Neural crest cell (in vitro differentiated cells): ENCODE results near the gene MBOAT7. TPM values are rescaled to one million over a fixed set of nuclear protein-coding genes. Genes with fewer than 3 reads are reported as not detected.
"Not testable (repeated sequence)": the region's sequence is repeated elsewhere in the genome, so short reads cannot be mapped to it uniquely, and the experiment has no call there.

Experiments used
- DNase-seq: peaks from one replicate; pipeline ENCODE4 v3.0.0; 2021; ENCODE audit warnings: low read depth, mixed read lengths, low spot score
- H3K27ac Mint-ChIP-seq: one replicate; pipeline ENCODE4 v1.8.0; 2021; ENCODE audit warnings: mild to moderate bottlenecking, mixed read lengths; ENCODE audit not compliant: unreplicated experiment
- H3K27me3 Mint-ChIP-seq: 2 replicates; pipeline ENCODE4 v1.8.0; 2021; ENCODE audit warnings: low read depth, mild to moderate bottlenecking, mixed read lengths
- H3K36me3 Mint-ChIP-seq: 2 replicates; pipeline ENCODE4 v1.8.0; 2021; ENCODE audit warnings: low read depth, mild to moderate bottlenecking, mixed read lengths
- H3K4me1 Mint-ChIP-seq: 2 replicates; pipeline ENCODE4 v1.8.0; 2021; ENCODE audit warnings: mixed read lengths
- H3K4me3 Mint-ChIP-seq: one replicate; pipeline ENCODE4 v1.8.0; 2021; ENCODE audit warnings: mild to moderate bottlenecking, mixed read lengths
- H3K9me3 Mint-ChIP-seq: 2 replicates; pipeline ENCODE4 v1.8.0; 2021; ENCODE audit warnings: mixed read lengths
- long read RNA-seq: library from polyadenylated mRNA; unstranded; transcript quantifications from one replicate; pipeline ENCODE4 v2.0.0, GENCODE V29; 2020
- total RNA-seq: library from RNA; stranded (reverse); gene quantifications from 2 replicates; pipeline ENCODE4 v1.2.1, GENCODE V29; 2021
- TF ChIP-seq, protein P1 (sequence below): fragments of 200-600 bp; sonication (generic); conservative IDR thresholded peaks from 2 replicates; pipeline ENCODE4 v1.5.0; 2021; ENCODE audit warnings: antibody characterized with exemption, mild to moderate bottlenecking

Gene MBOAT7, protein sequence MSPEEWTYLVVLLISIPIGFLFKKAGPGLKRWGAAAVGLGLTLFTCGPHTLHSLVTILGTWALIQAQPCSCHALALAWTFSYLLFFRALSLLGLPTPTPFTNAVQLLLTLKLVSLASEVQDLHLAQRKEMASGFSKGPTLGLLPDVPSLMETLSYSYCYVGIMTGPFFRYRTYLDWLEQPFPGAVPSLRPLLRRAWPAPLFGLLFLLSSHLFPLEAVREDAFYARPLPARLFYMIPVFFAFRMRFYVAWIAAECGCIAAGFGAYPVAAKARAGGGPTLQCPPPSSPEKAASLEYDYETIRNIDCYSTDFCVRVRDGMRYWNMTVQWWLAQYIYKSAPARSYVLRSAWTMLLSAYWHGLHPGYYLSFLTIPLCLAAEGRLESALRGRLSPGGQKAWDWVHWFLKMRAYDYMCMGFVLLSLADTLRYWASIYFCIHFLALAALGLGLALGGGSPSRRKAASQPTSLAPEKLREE
- 74.2 and 76.5 TPM in 2 replicates for total RNA-seq
- long read RNA-seq, transcript MBOAT7-212 (2 exons, 3,039 nt) = major isoform, 15 of 22 reads
- long read RNA-seq, partial matches to known transcripts = 0 of 22 reads
- long read RNA-seq, other reads (novel, unspliced or antisense) = 3 of 22 reads

DNA sequence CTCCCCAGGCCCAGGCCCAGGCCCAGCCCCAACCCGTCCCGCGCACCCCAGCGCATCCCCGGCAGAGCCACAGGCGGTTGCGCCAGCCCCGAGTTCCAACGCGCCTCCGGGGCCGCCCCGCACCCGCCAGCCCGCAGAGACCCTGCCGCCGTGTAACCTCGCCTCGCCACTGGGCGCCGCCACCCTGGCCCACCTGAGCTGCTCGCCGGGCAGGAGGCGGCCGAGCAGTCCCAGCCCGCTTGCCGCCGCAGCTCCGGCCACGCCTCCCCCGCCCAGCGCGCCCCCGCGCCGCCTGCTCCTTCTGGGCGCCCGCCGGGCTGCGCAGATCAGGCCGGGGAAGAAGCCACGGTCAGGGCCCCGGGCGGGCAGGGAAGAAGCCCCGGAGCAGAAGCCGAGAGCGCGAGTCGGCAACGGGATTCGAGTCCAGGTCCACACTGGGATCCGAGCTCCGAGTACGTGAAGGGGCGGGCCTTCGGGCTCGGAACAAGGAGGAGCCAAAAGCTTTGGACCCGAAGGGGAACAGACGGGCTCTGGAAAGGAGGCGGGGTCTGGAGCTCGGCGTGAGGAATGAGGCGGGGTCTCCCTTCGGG, at the start of gene MBOAT7:
Gene MBOAT7 (minus strand): TSS at position 436 of the 590 bp plus-strand sequence. CDS start 1,072 bp downstream, outside the sequence.
- peaks cover 6% of the 10 kb centered on the region for H3K36me3 Mint-ChIP-seq
- TF ChIP-seq, protein P1, sequence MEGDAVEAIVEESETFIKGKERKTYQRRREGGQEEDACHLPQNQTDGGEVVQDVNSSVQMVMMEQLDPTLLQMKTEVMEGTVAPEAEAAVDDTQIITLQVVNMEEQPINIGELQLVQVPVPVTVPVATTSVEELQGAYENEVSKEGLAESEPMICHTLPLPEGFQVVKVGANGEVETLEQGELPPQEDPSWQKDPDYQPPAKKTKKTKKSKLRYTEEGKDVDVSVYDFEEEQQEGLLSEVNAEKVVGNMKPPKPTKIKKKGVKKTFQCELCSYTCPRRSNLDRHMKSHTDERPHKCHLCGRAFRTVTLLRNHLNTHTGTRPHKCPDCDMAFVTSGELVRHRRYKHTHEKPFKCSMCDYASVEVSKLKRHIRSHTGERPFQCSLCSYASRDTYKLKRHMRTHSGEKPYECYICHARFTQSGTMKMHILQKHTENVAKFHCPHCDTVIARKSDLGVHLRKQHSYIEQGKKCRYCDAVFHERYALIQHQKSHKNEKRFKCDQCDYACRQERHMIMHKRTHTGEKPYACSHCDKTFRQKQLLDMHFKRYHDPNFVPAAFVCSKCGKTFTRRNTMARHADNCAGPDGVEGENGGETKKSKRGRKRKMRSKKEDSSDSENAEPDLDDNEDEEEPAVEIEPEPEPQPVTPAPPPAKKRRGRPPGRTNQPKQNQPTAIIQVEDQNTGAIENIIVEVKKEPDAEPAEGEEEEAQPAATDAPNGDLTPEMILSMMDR = peak; percentile 48
- no peaks in the 10 kb centered on the region for H3K9me3 Mint-ChIP-seq
- peak within 1 kb of the TSS; percentile 98 for H3K4me3 Mint-ChIP-seq
- peak within 1 kb of the TSS; percentile 100 for H3K27ac Mint-ChIP-seq
- H3K4me1 Mint-ChIP-seq = peaks cover 37% of the 10 kb centered on the region
- H3K27me3 Mint-ChIP-seq = no peaks in the 10 kb centered on the region
- DNase-seq = no peak

DNA sequence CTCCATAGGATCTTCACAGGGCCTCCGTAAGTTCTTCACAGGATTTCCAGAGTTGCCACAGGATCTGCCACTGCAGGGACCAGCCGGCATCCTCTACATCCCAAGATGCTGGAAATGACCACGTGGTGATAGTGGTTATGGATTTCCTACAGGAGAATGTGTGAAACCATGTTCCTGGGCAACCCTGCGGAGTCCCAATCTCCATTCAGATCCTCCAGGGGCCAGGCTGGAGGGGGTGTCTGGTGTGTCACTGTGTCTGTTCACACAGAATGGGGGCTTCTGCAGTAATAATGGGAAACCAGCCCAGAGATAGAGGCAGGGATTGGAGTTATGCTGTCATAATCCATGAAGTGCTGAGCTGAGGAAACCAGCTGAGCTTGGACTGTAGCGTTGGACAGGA, 44.6 kb upstream of the MBOAT7 start:
- Mint-ChIP-seq H3K36me3 (no peaks in the 10 kb centered on the region), H3K9me3 (peaks cover 12% of the 10 kb centered on the region), H3K27me3 (peaks cover 48% of the 10 kb centered on the region), H3K4me1 (peaks cover 4% of the 10 kb centered on the region), H3K4me3 (no peak overlapping the region), H3K27ac (no peak overlapping the region)
- no peak for DNase-seq
- TF ChIP-seq, protein P1 = no peak

DNA sequence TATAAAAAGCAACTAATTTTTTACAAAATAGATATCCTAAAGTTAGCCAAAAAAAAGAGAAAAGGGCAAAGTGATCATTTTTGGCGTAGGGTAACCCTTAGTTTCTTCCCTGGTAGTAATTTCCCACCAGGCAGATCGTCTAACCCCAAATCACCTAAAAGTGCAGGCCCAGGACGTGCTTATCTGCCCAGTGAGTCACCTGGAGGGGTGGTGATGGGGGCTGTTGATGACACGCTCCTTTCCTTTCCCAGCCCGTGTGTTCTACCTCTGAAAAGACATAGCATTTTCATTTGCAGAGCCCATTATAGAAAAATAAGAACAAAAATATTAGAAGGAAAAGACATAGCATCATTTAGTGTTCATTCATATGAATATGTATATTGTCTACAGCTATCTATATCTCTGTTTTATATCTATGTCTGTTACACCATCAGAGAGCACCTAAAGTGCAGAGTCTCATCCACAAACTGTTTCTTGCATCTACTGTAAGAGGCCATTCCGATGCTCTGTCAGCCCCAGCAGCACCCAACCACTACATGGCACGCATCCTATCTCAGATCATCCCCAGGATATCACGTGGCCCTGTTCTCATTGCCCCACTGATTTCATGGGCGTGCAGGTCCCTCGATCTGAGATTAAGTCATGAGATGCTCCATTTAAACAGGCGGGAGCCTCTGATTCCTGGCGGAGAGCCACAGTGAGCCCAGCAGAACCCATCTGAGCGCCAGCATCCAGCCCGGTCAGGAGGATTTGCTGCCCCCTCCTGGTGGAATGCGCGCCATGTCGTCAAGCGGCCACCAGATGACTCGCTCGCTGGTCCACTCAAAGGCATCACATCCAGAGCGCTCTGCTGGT, 41.9 kb upstream of the MBOAT7 start:
- Mint-ChIP-seq H3K27me3 (peaks cover 40% of the 10 kb centered on the region), H3K4me1 (peaks cover 4% of the 10 kb centered on the region), H3K36me3 (peaks cover 2% of the 10 kb centered on the region), H3K27ac (no peak overlapping the region), H3K9me3 (peaks cover 14% of the 10 kb centered on the region), H3K4me3 (no peak overlapping the region)
- TF ChIP-seq, protein P1 = peak; percentile 99
- DNase-seq = peak; percentile 98

DNA sequence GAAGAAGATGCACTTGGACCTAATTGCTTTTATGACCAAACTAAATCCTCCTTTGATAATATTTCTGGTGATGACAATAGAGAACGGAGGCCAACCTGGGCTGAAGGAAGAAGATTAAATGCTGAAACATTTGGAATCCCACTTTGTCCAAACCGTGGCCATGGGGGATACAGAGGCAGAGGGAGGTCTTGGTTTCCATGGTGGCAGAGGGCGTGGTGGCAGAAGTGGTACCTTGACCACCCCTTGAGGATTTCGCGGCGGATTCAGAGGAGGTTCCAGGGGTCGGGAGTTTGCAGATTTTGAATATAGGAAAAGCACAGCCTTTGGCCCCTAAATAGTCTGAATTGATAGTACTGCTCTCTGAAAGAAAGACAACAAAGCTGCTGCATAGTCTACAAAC, 40.7 kb upstream of the MBOAT7 start:
- H3K4me1 Mint-ChIP-seq = peaks cover 4% of the 10 kb centered on the region
- peaks cover 35% of the 10 kb centered on the region for H3K27me3 Mint-ChIP-seq
- TF ChIP-seq, protein P1 = no peak
- H3K4me3 Mint-ChIP-seq = no peak overlapping the region
- H3K27ac Mint-ChIP-seq = no peak overlapping the region
- peaks cover 2% of the 10 kb centered on the region for H3K36me3 Mint-ChIP-seq
- H3K9me3 Mint-ChIP-seq = peaks cover 14% of the 10 kb centered on the region
- no peak for DNase-seq

DNA sequence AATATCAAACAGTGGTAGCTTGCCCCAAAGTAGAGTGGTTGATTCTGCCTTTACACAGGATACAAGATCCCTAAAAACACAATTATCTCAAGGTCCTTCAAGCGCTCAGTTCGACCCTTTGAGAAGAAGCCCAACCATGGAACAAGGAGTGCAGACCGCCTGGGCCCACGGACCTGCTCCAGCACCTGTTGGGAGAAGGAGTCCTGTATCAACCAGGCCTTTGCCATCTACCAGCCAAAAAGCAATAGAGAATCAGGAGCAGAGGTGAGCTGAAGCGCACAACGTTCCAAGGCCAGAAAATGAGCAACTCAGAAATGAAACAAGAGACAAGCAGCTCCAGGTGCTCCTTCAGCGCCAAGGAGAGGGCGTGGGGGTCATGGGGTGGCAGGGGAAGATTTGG, 39.8 kb upstream of the MBOAT7 start:
- Mint-ChIP-seq H3K4me3 (no peak overlapping the region), H3K27ac (no peak overlapping the region), H3K36me3 (peaks cover 2% of the 10 kb centered on the region), H3K9me3 (peaks cover 6% of the 10 kb centered on the region), H3K27me3 (peaks cover 26% of the 10 kb centered on the region), H3K4me1 (peaks cover 4% of the 10 kb centered on the region)
- no peak for DNase-seq
- TF ChIP-seq, protein P1 = no peak

DNA sequence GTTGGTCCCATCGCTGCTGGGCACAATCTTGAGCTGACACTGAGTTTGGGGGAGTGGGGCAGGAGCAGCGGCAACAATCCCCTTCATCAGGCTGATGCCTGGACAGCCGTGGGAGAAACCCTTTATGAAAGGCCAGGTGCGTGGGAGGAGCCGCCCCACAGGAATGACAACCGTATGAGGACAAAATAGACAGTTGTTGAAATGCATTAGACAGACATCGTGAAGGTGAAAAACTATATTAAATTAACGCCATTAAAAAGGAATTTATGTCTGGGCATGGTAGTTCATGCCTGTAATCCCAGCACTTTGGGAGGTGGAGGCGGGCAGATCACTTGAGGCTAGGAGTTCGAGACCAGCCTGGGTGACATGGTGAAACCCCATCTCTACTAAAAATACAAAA, 35.2 kb upstream of the MBOAT7 start:
- not testable (repeated sequence) for H3K4me1 Mint-ChIP-seq

DNA sequence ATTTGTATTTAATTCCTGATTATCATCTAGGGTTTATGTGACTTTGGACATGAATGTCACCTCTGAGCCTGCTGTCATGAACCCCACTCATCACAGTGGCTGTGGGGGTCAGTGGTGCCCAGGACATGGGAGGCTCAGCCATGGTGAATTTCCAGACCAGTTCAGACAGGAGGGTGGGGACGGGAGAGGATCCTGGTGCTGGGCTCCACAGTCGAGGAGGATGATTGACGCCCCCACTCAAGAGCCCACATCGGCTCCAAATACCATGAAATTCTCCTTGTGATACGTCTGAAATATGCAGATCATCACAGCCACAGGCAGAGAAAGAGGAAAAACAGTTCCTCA, 34.5 kb upstream of the MBOAT7 start:
- peaks cover 13% of the 10 kb centered on the region for H3K27me3 Mint-ChIP-seq
- H3K9me3 Mint-ChIP-seq, H3K27ac Mint-ChIP-seq, DNase-seq, H3K4me1 Mint-ChIP-seq, H3K36me3 Mint-ChIP-seq, H3K4me3 Mint-ChIP-seq: not testable (repeated sequence)

More for the DNA sequence above, 35.2 kb upstream of the MBOAT7 start:
- not testable (repeated sequence) for H3K36me3 Mint-ChIP-seq, H3K9me3 Mint-ChIP-seq, H3K27ac Mint-ChIP-seq, DNase-seq, H3K4me3 Mint-ChIP-seq
- H3K27me3 Mint-ChIP-seq = peaks cover 18% of the 10 kb centered on the region
